Osteocyte (in vitro differentiated cells): ENCODE results near the gene QPRT. TPM values are rescaled to one million over a fixed set of nuclear protein-coding genes. Genes with fewer than 3 reads are reported as not detected.

ENCODE experiments used
- DNase-seq: peaks from one replicate; pipeline ENCODE4 v3.0.0; 2021; ENCODE audit warnings: mixed read lengths; ENCODE audit not compliant: unreplicated experiment; ENCODE audit errors: extremely low spot score
- H3K27ac Mint-ChIP-seq: one replicate; pipeline ENCODE4 v1.8.0; 2021; ENCODE audit warnings: mild to moderate bottlenecking, mixed read lengths; ENCODE audit not compliant: unreplicated experiment
- H3K27me3 Mint-ChIP-seq: one replicate; pipeline ENCODE4 v1.8.0; 2021; ENCODE audit warnings: mixed read lengths; ENCODE audit not compliant: unreplicated experiment
- H3K36me3 Mint-ChIP-seq: one replicate; pipeline ENCODE4 v1.8.0; 2021; ENCODE audit warnings: mixed read lengths; ENCODE audit not compliant: unreplicated experiment
- H3K4me1 Mint-ChIP-seq: one replicate; pipeline ENCODE4 v1.8.0; 2021; ENCODE audit warnings: mixed read lengths; ENCODE audit not compliant: unreplicated experiment
- H3K4me3 Mint-ChIP-seq: one replicate; pipeline ENCODE4 v1.8.0; 2021; ENCODE audit warnings: mild to moderate bottlenecking, moderate library complexity, mixed read lengths; ENCODE audit not compliant: unreplicated experiment
- H3K9me3 Mint-ChIP-seq: one replicate; pipeline ENCODE4 v1.8.0; 2021; ENCODE audit warnings: mixed read lengths; ENCODE audit not compliant: unreplicated experiment
- CTCF ChIP-seq: fragments of 200-600 bp; sonication (generic); IDR thresholded peaks from 2 replicates; pipeline ENCODE4 v1.5.0; 2021; ENCODE audit warnings: antibody characterized with exemption, mild to moderate bottlenecking, moderate library complexity
- total RNA-seq: library from RNA; stranded (reverse); gene quantifications from 2 replicates; pipeline ENCODE4 v1.2.1, GENCODE V29; 2021

Gene QPRT
- total RNA-seq, 1 donor from 2014 or later, result 23.5 TPM

DNA sequence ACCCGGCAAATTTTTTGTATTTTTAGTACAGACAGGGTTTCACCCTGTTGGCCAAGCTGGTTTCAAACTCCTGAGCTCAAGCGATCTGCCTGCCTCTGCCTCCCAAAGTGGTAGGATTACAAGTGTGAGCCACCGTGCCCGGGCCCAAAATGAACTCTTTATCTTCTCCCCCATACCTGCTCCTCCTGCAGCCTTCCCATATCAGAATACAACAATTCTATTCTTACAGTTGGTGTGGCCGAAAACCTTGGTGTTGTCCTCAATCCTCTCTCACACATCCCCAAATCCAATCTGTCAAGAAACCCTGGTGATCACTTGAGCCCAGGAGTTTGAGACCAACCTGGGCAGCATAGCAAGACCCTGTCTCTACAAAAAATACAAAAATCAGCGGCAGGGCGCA, 35.4 kb upstream of the QPRT start:
- Mint-ChIP-seq H3K4me1 (peaks cover 1% of the 10 kb centered on the region), H3K9me3 (no peaks in the 10 kb centered on the region), H3K27me3 (peaks cover 2% of the 10 kb centered on the region), H3K36me3 (no peaks in the 10 kb centered on the region), H3K27ac (no peak overlapping the region), H3K4me3 (no peak overlapping the region)
- no peak for DNase-seq
- TF ChIP-seq CTCF, result no peak

DNA sequence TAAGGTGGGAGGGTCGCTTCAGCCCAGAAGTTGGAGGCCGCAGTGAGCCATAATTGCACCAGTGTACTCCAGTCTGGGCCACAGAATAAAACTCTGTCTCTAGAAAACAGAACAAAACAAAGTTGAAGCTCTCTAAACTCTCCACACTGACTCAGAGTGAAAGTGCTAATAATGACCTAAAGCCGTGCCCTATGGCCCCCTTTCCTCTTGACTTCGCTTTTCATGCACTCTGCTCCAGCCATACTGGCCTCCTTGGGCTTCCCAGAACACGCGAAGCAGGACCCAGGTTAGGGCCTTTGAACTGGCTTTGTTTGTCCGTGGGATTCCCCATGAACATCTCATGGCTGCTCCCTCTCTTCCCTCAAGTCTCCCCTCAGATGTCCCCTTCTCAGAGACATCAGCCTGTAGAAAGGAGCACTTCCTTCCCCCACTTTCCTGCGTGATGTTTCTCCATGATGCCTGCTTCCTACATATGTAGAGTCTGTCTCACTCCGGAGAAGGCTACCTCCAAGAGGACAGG, 34.6 kb upstream of the QPRT start:
- no peak for DNase-seq
- no peaks in the 10 kb centered on the region for H3K36me3 Mint-ChIP-seq
- no peak overlapping the region for H3K4me3 Mint-ChIP-seq
- no peak overlapping the region for H3K27ac Mint-ChIP-seq
- H3K4me1 Mint-ChIP-seq, result peaks cover 1% of the 10 kb centered on the region
- H3K9me3 Mint-ChIP-seq, result no peaks in the 10 kb centered on the region
- TF ChIP-seq CTCF, result no peak
- H3K27me3 Mint-ChIP-seq, result peaks cover 2% of the 10 kb centered on the region

DNA sequence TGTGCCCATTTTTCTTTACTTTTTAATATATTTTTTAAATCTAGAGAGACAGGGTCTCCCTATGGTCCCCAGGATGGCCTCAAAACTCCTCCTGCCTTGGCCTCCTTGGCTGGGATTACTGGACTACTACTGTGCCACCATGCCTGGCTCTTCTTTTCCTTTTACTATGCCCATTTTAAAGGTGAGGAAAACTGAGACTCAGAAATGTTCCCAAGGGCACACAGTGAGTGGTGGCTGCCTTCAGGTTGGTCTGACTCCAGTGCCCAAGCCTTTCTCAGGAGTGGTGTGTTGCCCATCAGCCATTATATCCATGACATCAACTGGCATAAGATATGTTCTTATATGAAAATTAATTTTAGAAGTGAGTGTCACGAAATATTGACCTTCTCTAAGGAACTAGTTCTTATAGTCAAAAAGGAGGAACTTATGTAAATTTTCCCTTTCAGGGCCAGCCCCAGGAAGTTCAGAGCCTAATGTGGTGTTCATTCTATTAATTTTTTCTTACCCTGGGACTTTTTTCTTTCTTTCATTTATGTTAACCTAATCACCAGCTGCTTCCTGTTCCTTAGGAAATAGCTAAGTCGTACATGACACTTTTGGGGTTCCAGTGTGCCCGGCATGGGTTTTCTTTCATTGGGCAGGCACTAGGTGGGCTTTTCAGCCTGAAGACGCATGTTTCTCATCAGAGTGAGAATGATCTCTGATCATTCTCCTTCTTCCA, 33.8 kb upstream of the QPRT start:
- peaks cover 1% of the 10 kb centered on the region for H3K4me1 Mint-ChIP-seq
- H3K36me3 Mint-ChIP-seq, result no peaks in the 10 kb centered on the region
- H3K27ac Mint-ChIP-seq, result no peak overlapping the region
- TF ChIP-seq CTCF, result no peak
- H3K4me3 Mint-ChIP-seq, result no peak overlapping the region
- no peak for DNase-seq
- H3K9me3 Mint-ChIP-seq, result no peaks in the 10 kb centered on the region
- peaks cover 2% of the 10 kb centered on the region for H3K27me3 Mint-ChIP-seq

GRCh38 chr16:29645694-29646187, 33.2 kb upstream of the QPRT start:
- DNase-seq, result no peak
- Mint-ChIP-seq H3K4me1 (no peaks in the 10 kb centered on the region), H3K4me3 (no peak overlapping the region), H3K36me3 (no peaks in the 10 kb centered on the region), H3K27ac (no peak overlapping the region), H3K27me3 (peaks cover 2% of the 10 kb centered on the region), H3K9me3 (no peaks in the 10 kb centered on the region)
- no peak for TF ChIP-seq CTCF

DNA sequence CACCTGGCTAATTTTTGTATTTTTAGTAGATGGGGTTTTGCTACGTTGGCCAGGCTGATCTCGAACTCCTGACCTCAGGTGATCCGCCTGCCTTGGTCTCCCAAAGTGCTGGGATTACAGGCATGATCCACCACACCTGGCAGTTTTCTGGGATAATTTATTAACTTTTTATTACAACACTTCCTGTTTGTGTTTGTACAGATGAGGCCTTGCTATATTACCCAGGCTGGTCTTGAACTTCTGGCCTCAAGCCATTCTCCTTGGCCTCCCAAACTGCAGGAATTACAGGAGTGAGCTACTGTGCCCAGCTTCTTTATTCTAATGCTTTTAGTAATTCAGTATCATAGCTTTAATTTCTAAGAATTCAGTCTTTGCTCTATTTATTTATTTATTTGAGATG, 32.0 kb upstream of the QPRT start:
- no peaks in the 10 kb centered on the region for H3K9me3 Mint-ChIP-seq
- TF ChIP-seq CTCF, result no peak
- no peaks in the 10 kb centered on the region for H3K27me3 Mint-ChIP-seq
- no peaks in the 10 kb centered on the region for H3K4me1 Mint-ChIP-seq
- DNase-seq, result no peak
- no peak overlapping the region for H3K4me3 Mint-ChIP-seq
- no peaks in the 10 kb centered on the region for H3K36me3 Mint-ChIP-seq
- H3K27ac Mint-ChIP-seq, result no peak overlapping the region
